Aorta (tissue), 5 donors: ENCODE results near the gene TYROBP. TPM values are rescaled to one million over a fixed set of nuclear protein-coding genes. Genes with fewer than 3 reads are reported as not detected.
"Not testable (repeated sequence)": the region's sequence is repeated elsewhere in the genome, so short reads cannot be mapped to it uniquely, and the experiment has no call there.

Experiments
- ATAC-seq: fragments of 200-7000 bp; cut with Tn5 transposase; one replicate; pipeline ENCODE4 v1.9.1; 2022; ENCODE audit warnings: moderate library complexity; ENCODE audit not compliant: low FRiP score
- DNase-seq, 2 donors: peaks; one replicate each; pipeline ENCODE4 v3.0.0-alpha.2; 2020
- H3K27ac ChIP-seq, 2 donors: one replicate each; pipeline ENCODE4 v1.5.1; 2013; ENCODE audit warnings: low read length in 2 of 2, mild to moderate bottlenecking in 2 of 2, moderate library complexity in 2 of 2, control low read depth in 1 of 2, inconsistent platforms in 1 of 2, low read depth in 1 of 2
- H3K27me3 ChIP-seq, 2 donors: one replicate each; pipeline ENCODE4 v1.6.1; 2013; ENCODE audit warnings: control low read depth in 1 of 2, low read length in 1 of 2, mild to moderate bottlenecking in 1 of 2, moderate library complexity in 1 of 2; ENCODE audit not compliant: insufficient read depth in 2 of 2, control insufficient read depth in 1 of 2
- H3K36me3 ChIP-seq, 2 donors: one replicate each; pipeline ENCODE4 v1.6.1; 2013; ENCODE audit warnings: control low read depth in 1 of 2, low read length in 1 of 2, mild to moderate bottlenecking in 1 of 2; ENCODE audit not compliant: insufficient read depth in 2 of 2, control insufficient read depth in 1 of 2
- H3K4me1 ChIP-seq, 2 donors: one replicate each; pipeline ENCODE4 v1.6.1; 2013; ENCODE audit warnings: low read length in 2 of 2, control low read depth in 1 of 2, mild to moderate bottlenecking in 1 of 2, moderate library complexity in 1 of 2; ENCODE audit not compliant: insufficient read depth in 2 of 2, control insufficient read depth in 1 of 2
- H3K4me3 ChIP-seq, 2 donors: one replicate each; pipeline ENCODE4 v1.5.1; 2013; ENCODE audit warnings: low read length in 2 of 2, control low read depth in 1 of 2, mild to moderate bottlenecking in 1 of 2
- H3K9me3 ChIP-seq: one replicate; pipeline ENCODE4 v1.6.1; 2013; ENCODE audit warnings: mild to moderate bottlenecking, low read length; ENCODE audit not compliant: control insufficient read depth
- WGBS, 2 donors: extraction: QIAGEN DNeasy Blood & Tissue Kit; methylation state at CpG; one replicate each; pipeline ENCODE4 v1.1.7; 2013; 5-methylcytosine and 5-hydroxymethylcytosine counted together
- intact Hi-C, 2 donors: fragments of 100-400 bp; cut with DNase I; formaldehyde crosslinking; loops; one replicate each; pipeline versions ENCODE4 v1.14.2 to v1.15.0; 2022
- long read RNA-seq, 2 donors: library from polyadenylated mRNA; unstranded; transcript quantifications; one replicate each; pipeline ENCODE4 v2.0.0, GENCODE V29; 2020 to 2021
- polyA plus RNA-seq, 2 donors: library from polyadenylated mRNA; stranded (reverse); fragments of 200-250 nt; gene quantifications; one replicate each; pipeline ENCODE4 v1.2.3, GENCODE V29; 2013
- total RNA-seq, 2 donors: library from RNA; stranded (reverse); fragmentation: NEBNext Ultra II Directional; extraction: Animal tissue kit (Norgen Biotek cat#: 25700); gene quantifications; one replicate each; pipeline ENCODE4 v1.2.1, GENCODE V29; 2021
- donor health status: healthy with polysubstance abuse.
- donor health status: Bipolar disorder and iron deficiency.
- donor health status: DM: no; HTN: no; CAD: no.
- donor health status: DM: no; HTN: no; CAD: no.
- donor health status: DM: yes; HTN: yes; CAD: no.

TYROBP gene
- 100 to 1,000 TPM in 1 of 2 donors, 10 to 100 TPM in 1; 98.9 to 117 TPM for total RNA-seq
- polyA plus RNA-seq: 100 to 1,000 TPM in 1 of 2 donors, 10 to 100 TPM in 1; 48.8 to 327 TPM
- long read RNA-seq, donor 1, transcript TYROBP-201 (5 exons, 568 nt): major isoform, 5 of 17 reads
- long read RNA-seq, donor 1, partial matches to known transcripts: 6 of 17 reads
- long read RNA-seq, donor 1, other reads (novel, unspliced or antisense): 2 of 17 reads
- long read RNA-seq, donor 2, transcript TYROBP-201 (5 exons, 568 nt): major isoform, 14 of 51 reads
- long read RNA-seq, donor 2, partial matches to known transcripts: 28 of 51 reads
- long read RNA-seq, donor 2, other reads (novel, unspliced or antisense): 4 of 51 reads

DNA sequence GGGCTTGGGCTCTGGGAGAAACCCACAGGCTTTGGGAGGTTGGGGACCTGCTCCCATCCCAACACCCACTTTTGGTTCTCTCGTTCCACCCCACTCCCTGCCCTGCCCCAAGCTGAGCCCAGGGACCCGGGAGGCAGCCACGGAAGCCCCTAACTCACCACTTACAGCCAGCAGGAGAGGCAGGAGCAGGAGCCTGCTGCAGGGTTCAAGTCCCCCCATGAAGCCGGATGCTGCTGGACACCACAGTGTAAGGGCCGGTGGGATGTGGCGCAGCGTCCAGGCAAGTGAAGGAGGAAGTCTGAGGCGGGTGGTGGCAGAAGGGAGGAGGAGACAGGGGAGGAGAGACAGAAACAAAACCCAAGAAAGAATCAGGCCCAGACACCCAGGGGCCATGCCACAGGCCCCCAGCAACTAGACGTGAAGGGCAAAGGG lies at the start of gene TYROBP:
Gene TYROBP, minus strand, starts transcription at position 286 of the 432 bp plus-strand sequence. Its CDS starts 67 bp downstream, at position 219.
- DNase-seq (peak in 1 of 2 donors; percentile 78), ATAC-seq (peak; percentile 30)
- no peaks in the 10 kb centered on the region for H3K36me3 ChIP-seq
- WGBS, 2 donors: 69 to 70% methylated on average over 9 of the region's 9 CpGs
- no peak within 1 kb of the TSS for H3K27ac ChIP-seq
- intact Hi-C loops: no loop called here
- no peak within 1 kb of the TSS for H3K4me3 ChIP-seq
- H3K27me3 ChIP-seq: no peaks in the 10 kb centered on the region
- no peaks in the 10 kb centered on the region for H3K9me3 ChIP-seq
- no peaks in the 10 kb centered on the region for H3K4me1 ChIP-seq

DNA sequence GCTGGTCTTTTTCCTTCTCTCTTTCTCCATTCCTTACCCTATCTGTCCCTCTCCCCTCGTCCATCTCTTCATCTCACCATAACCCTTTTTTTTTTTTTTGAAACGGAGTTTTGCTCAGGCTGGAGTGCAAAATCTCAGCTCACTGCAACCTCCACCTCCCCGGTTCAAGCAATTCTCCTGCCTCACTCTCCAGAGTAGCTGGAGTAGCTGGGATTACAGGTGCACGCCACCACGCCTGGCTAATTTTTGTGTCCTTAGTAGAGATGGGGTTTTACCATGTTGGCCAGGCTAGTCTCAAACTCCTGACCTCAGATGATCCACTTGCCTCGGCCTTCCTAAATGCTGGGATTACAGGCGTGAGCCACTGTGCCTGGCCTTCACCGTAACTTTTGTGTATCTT lies 49.3 kb upstream of the TYROBP start:
- H3K9me3 ChIP-seq, intact Hi-C loops, H3K27ac ChIP-seq, ATAC-seq, H3K4me1 ChIP-seq, H3K36me3 ChIP-seq, H3K27me3 ChIP-seq, DNase-seq, H3K4me3 ChIP-seq: not testable (repeated sequence)
- 75 to 77% methylated on average over 8 of the region's 8 CpGs for WGBS, 2 donors

DNA sequence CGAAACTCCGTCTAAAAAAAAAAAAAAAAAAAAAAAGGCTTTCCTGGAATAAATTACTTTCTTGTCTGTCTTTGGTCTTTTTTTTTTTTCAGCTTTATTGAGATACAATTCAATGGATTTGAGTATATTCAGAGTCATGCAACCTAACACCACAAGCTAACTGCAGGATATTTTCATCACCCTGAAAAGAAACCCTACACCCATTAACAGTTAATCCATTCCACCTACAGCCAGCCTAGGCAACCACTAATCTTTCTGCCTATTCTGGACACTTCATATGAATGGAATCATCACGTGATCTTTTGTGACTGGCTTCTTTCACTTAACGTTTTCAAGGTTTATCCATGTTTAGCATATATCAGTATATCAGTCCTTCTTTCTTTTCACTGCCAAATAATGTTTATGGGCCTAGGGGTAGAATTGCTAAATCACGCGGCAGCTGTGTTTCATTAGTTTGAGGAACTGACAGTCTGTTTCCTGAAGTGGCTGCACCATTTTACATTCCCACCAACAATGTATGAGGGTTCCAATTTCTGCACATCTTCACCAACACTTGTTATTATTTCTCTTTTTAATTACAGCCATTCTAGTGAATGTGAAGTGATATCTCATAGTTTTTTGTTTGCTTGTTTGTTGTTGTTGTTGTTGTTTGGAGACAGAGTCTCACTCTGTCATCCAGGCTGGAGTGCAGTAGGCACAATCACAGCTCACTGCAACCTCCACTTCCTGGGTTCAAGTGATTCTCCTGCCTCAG lies 48.0 kb upstream of the TYROBP start:
- Histone ChIP-seq H3K36me3 (no peaks in the 10 kb centered on the region), H3K27ac (no peak overlapping the region), H3K4me3 (no peak overlapping the region), H3K4me1 (no peaks in the 10 kb centered on the region), H3K9me3 (no peaks in the 10 kb centered on the region), H3K27me3 (peaks cover 0 to 2% of the 10 kb centered on the region in 2 donors)
- DNase-seq: no peak
- intact Hi-C loops: no loop called here
- WGBS, 2 donors: 70 to 77% methylated on average over 6 of the region's 6 CpGs
- ATAC-seq: no peak

DNA sequence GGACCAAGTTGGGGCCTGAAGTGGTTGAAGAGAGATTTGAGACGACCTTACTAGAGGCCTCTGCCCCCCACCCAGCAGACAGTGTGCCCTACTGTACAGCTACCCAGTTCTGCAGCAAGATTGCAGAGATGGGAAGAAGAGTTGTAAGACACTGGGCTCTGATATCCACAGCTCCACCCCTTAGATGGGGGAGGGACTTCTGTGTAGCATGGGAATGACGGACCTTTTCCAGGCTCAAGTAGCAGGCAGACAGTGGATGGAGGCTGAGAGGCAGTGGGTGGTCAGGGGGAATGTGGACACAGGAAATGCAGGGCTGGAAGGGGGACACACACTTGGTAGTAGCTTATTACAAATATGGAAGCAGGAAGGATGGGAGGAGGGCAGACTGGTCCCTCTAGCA lies 41.0 kb upstream of the TYROBP start:
- Histone ChIP-seq H3K27me3 (no peaks in the 10 kb centered on the region), H3K36me3 (peaks cover 0 to 2% of the 10 kb centered on the region in 2 donors), H3K4me3 (no peak overlapping the region), H3K4me1 (no peaks in the 10 kb centered on the region), H3K27ac (no peak overlapping the region), H3K9me3 (no peaks in the 10 kb centered on the region)
- ATAC-seq (no peak), DNase-seq (no peak)
- intact Hi-C loops: no loop called here
- WGBS, 2 donors: 28 to 30% methylated on average over 2 of the region's 2 CpGs

DNA sequence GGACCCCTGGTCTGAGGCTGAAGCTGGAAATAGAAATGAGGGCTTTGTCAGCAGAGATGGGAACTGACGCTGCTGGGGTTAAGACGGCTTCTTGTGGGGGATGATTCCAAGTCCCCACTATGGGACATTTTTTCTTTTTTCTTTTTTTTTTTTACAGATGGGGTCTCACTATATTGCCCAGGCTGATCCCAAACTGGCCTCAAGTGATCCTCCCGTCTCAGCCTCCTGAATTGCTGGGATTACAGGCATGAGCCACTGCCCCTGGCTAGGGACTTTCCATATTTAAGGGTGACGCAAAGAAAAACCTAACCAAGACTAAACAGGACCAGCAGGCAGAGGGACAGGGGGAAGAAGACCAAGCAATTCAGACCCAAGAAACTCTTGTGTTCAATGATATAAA lies 38.1 kb upstream of the TYROBP start:
- Histone ChIP-seq H3K27ac (no peak overlapping the region), H3K36me3 (peaks cover 0 to 4% of the 10 kb centered on the region in 2 donors), H3K4me3 (no peak overlapping the region), H3K9me3 (no peaks in the 10 kb centered on the region), H3K4me1 (no peaks in the 10 kb centered on the region), H3K27me3 (no peaks in the 10 kb centered on the region)
- no peak for DNase-seq
- 87 to 91% methylated on average over 4 of the region's 4 CpGs for WGBS, 2 donors
- intact Hi-C loops: no loop called here
- ATAC-seq: no peak

DNA sequence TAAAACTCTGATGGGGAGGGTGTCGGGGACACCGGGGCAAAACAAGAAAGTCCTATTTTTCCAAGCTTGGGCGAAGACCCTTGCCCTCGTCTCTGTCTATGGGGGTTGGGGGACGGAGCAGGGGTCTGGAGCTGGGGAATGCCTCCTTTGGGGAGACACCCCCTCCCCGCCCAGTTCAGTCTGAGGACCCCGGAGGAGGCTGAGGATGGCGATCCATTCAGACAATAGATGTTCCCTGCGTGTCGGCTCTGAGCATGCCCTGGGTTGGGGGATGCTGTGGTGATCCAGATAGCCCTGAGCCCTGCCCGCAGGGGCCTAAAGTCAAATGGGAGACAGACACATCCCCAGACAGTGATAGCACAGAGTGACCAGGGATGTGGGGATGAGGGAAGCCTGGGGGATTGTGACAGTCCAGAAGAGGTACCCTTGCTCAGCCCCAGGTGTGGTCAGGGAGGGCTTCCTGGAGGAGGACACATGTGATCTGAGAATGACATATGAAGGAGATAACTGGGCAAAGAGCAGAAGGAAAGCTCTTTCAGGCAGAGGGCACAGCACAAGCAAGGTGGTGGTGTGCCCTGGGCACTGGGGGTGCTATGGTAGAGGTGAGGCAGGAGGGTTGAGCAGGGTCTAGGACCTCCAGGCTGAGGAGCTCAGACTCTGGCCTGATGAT lies 37.2 kb upstream of the TYROBP start:
- ATAC-seq: no peak

DNA sequence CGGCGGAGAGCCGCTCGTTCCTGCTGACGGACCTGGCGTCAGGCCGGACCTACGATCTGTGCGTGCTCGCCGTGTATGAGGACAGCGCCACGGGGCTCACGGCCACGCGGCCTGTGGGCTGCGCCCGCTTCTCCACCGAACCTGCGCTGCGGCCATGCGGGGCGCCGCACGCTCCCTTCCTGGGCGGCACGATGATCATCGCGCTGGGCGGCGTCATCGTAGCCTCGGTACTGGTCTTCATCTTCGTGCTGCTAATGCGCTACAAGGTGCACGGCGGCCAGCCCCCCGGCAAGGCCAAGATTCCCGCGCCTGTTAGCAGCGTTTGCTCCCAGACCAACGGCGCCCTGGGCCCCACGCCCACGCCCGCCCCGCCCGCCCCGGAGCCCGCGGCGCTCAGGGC lies 36.5 kb upstream of the TYROBP start:
- no peak for ATAC-seq
- H3K36me3 ChIP-seq: peaks cover 0 to 6% of the 10 kb centered on the region in 2 donors

More for the DNA sequence above, 37.2 kb upstream of the TYROBP start:
- intact Hi-C loops: no loop called here
- H3K27ac ChIP-seq: no peak overlapping the region
- H3K27me3 ChIP-seq: no peaks in the 10 kb centered on the region
- WGBS, 2 donors: 89 to 94% methylated on average over 11 of the region's 11 CpGs
- H3K4me1 ChIP-seq: no peaks in the 10 kb centered on the region
- no peak overlapping the region for H3K4me3 ChIP-seq
- peaks cover 0 to 4% of the 10 kb centered on the region in 2 donors for H3K36me3 ChIP-seq
- no peak for DNase-seq
- no peaks in the 10 kb centered on the region for H3K9me3 ChIP-seq

DNA sequence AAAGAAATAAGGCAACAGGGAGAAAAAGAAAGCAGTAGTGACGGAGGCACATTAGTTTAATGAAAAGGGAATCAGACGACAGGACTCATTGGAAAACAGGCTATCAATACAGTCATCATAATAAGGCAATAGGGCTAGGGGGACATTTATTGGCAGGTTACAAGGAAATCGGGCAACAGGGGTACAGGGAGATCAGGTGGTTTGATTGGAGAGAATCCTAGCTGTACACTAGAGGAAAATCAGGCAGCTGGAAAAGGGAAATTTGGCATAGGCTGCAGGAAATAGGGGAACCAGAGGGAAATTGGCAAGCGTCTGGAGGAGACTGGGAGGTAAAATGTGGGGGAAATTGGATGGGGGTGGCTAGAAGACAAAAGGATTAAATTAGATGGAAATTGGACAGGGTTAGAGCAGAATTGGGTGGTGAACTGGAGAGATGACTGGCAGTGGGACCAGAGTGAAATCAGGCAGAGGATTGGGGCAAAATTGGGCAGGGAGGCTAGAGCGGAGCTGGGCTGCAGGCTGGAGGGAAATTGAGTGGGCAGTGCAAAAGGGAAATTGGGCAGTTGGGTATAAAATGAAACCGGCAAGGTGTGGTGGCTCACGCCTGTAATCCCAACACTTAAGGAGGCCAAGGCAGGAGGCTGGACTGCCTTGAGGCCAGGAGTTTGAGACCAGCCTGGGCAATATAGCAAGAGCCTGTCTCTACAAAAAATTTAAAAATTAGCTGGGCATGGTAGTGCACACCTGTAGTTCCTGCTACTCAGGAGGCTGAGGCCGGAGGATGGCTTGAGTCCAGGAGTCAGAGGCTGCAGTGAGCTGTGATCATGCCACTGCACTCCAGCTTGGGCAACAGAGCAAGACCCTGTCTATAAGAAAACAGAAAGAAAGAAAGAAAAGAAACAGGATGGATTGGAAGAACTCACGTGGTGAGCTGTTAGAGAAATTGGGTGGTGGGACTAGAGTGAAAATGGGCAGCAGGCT lies 35.5 kb upstream of the TYROBP start:
- intact Hi-C loops: no loop called here
- Histone ChIP-seq H3K27ac (no peak overlapping the region), H3K9me3 (no peaks in the 10 kb centered on the region), H3K27me3 (no peaks in the 10 kb centered on the region), H3K4me1 (no peaks in the 10 kb centered on the region), H3K4me3 (no peak overlapping the region), H3K36me3 (peaks cover 0 to 6% of the 10 kb centered on the region in 2 donors)
- DNase-seq (no peak), ATAC-seq (no peak)
- WGBS, 2 donors: 87 to 88% methylated on average over 9 of the region's 9 CpGs

More for the DNA sequence above, 36.5 kb upstream of the TYROBP start:
- no peaks in the 10 kb centered on the region for H3K27me3 ChIP-seq
- intact Hi-C loops: no loop called here
- no peaks in the 10 kb centered on the region for H3K4me1 ChIP-seq
- no peak overlapping the region for H3K4me3 ChIP-seq
- no peak for DNase-seq
- no peak overlapping the region for H3K27ac ChIP-seq
- H3K9me3 ChIP-seq: no peaks in the 10 kb centered on the region
- 77 to 78% methylated on average over 52 of the region's 52 CpGs for WGBS, 2 donors
